Measurements from ENCODE around the gene DYNLT2B.

GRCh38 chr3:196272826-196273225 is 45.2 kb downstream of the DYNLT2B start:
- TF ChIP-seq REST (IDR thresholded peaks at IDR 0.05; ENCODE audit: insufficient read depth in 1 of 2, low read depth in 2 of 2, low read length in 2 of 2) (no peak), POLR2AphosphoS5 (IDR thresholded peaks at IDR 0.05; ENCODE audit: low read depth, low read length) (no peak), TAF1 (IDR thresholded peaks at IDR 0.05; ENCODE audit: borderline replicate concordance, insufficient read depth, low read length) (no peak), SIN3A (IDR thresholded peaks at IDR 0.05; ENCODE audit: borderline replicate concordance, insufficient read depth, low read length) (no peak)
